Uterus (tissue), 2 donors: ENCODE results near the gene C7orf57.

Experiments
- POLR2A ChIP-seq, 2 donors: fragments of 450-650 bp; IDR thresholded peaks; one replicate each; pipeline ENCODE4 v1.6.1; 2016; ENCODE audit warnings: antibody characterized with exemption in 2 of 2, mild to moderate bottlenecking in 1 of 2, moderate library complexity in 1 of 2
- TF ChIP-seq, protein P1 (sequence below), 4 experiments: fragments of 200-600 bp in 2 of 4; fragments of 450-650 bp in 2 of 4; sonication (generic) in 2 of 4; IDR thresholded peaks; one replicate each; pipeline ENCODE4 v1.5.1; 2016 to 2019; ENCODE audit warnings: antibody characterized with exemption in 4 of 4, mild to moderate bottlenecking in 2 of 4, moderate library complexity in 1 of 4

DNA sequence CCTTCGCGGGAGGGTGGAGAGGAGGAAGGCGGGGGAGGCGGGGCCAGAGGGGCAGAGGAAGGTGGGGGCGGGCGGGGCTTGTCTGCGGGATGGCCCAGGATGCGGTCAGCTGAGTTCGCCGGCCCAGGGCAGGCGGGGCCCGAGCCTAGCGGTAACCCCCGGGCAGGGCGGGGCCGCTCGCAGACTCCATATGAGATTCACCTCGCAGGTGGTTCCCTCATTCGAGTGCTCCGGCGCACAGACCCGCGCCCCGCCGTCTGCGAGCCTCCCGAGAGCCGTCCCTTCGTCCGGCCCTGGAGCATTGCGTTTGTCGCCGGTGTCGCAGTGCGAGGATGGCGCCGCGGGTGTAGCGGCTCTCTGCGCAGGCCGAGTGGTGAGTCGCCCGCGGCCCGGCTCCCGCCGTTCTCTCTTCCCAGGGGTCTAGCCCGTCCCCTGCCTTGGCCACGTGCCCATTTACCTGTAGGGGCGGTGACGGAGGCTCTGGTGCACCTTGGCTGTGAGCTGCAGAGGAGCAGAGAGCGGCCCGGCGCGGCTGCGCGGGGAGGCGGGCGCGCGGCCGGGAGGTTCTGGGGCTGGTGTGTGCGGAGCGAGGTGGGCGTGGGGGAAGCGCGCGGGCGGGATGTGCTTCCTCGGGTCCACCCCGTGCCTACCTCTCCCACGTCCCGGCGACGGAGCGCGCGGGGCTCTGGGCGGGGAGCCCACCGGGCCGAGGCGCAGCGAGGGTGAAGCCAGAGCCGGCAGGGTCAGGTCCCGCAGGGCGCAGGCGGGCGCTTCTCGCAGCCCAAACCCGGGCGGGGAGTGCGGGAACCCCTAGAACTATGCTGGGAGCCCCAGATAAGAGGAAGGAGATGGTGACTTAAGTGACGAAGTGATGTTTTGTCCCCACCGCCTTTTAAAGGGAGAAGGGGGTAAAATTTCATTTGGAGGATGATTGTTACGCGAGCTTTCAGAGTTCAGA, 54.0 kb downstream of the C7orf57 start, which contains the start of gene UPP1:
- TF ChIP-seq, protein P1, sequence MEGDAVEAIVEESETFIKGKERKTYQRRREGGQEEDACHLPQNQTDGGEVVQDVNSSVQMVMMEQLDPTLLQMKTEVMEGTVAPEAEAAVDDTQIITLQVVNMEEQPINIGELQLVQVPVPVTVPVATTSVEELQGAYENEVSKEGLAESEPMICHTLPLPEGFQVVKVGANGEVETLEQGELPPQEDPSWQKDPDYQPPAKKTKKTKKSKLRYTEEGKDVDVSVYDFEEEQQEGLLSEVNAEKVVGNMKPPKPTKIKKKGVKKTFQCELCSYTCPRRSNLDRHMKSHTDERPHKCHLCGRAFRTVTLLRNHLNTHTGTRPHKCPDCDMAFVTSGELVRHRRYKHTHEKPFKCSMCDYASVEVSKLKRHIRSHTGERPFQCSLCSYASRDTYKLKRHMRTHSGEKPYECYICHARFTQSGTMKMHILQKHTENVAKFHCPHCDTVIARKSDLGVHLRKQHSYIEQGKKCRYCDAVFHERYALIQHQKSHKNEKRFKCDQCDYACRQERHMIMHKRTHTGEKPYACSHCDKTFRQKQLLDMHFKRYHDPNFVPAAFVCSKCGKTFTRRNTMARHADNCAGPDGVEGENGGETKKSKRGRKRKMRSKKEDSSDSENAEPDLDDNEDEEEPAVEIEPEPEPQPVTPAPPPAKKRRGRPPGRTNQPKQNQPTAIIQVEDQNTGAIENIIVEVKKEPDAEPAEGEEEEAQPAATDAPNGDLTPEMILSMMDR (IDR thresholded peaks at IDR 0.05): no peak
- peak; percentile 55 to 64 for TF ChIP-seq POLR2A (IDR thresholded peaks at IDR 0.05)
